ENCODE results near the gene RYR2. TPM values are rescaled to one million over a fixed set of nuclear protein-coding genes. Genes with fewer than 3 reads are reported as not detected.
"Not testable (repeated sequence)": the region's sequence is repeated elsewhere in the genome, so short reads cannot be mapped to it uniquely, and the experiment has no call there.

The RYR2 gene
- polyA plus RNA-seq, 1 donor: 3.1 TPM

- not testable (repeated sequence) for DNase-seq
These were observed 110.0 kb downstream of the RYR2 start for GRCh38 chr1:237151979-237152378.

- no peak for DNase-seq
These were observed 110.7 kb downstream of the RYR2 start for GRCh38 chr1:237152506-237153335.

- DNase-seq: no peak
These were observed 112.2 kb downstream of the RYR2 start for GRCh38 chr1:237154157-237154556.

GRCh38 chr1:237164406-237165352 lies 122.7 kb downstream of the RYR2 start:
- DNase-seq: no peak

- DNase-seq: no peak
These were observed 124.1 kb downstream of the RYR2 start for GRCh38 chr1:237166086-237166485.

GRCh38 chr1:237166593-237167101 lies 124.7 kb downstream of the RYR2 start:
- DNase-seq: no peak

- no peak for DNase-seq
These were observed 128.2 kb downstream of the RYR2 start for GRCh38 chr1:237170149-237170548.

- no peak for DNase-seq
These were observed 129.6 kb downstream of the RYR2 start for GRCh38 chr1:237171454-237172117.

- no peak for DNase-seq
These were observed 130.1 kb downstream of the RYR2 start for GRCh38 chr1:237172118-237172485.

- no peak for DNase-seq
These were observed 137.5 kb downstream of the RYR2 start for GRCh38 chr1:237179503-237179902.

- DNase-seq: no peak
These were observed 138.3 kb downstream of the RYR2 start for GRCh38 chr1:237180256-237180655.

- peak; percentile 57 for DNase-seq
These were observed 139.8 kb downstream of the RYR2 start for GRCh38 chr1:237181743-237182317.

- DNase-seq: no peak
These were observed 142.1 kb downstream of the RYR2 start for GRCh38 chr1:237183963-237184540.

- DNase-seq: no peak
These were observed 144.7 kb downstream of the RYR2 start for GRCh38 chr1:237186675-237187074.

- DNase-seq: no peak
These were observed 145.9 kb downstream of the RYR2 start for GRCh38 chr1:237187842-237188241.

- DNase-seq: no peak
These were observed 149.4 kb downstream of the RYR2 start for GRCh38 chr1:237191403-237191802.

GRCh38 chr1:237197470-237198425 lies 155.8 kb downstream of the RYR2 start:
- no peak for DNase-seq

GRCh38 chr1:237199026-237199425 lies 157.0 kb downstream of the RYR2 start:
- DNase-seq: no peak

GRCh38 chr1:237201155-237201554 lies 159.2 kb downstream of the RYR2 start:
- no peak for DNase-seq

- no peak for DNase-seq
These were observed 162.9 kb downstream of the RYR2 start for GRCh38 chr1:237204841-237205240.
